CD4-positive, CD25-positive, alpha-beta regulatory T cell (primary cell): ENCODE results near the gene STAB2. TPM values are rescaled to one million over a fixed set of nuclear protein-coding genes. Genes with fewer than 3 reads are reported as not detected.
A peak's percentile ranks its signal among the peaks of the same experiment; 100 is the strongest.
"Not testable (repeated sequence)": the region's sequence is repeated elsewhere in the genome, so short reads cannot be mapped to it uniquely, and the experiment has no call there.

Experiments used
- ATAC-seq, 2 donors: fragments of 150-1000 bp; cut with Tn5 transposase; one replicate each; pipeline ENCODE4 v1.10.0; 2021; ENCODE audit warnings: low read depth in 2 of 2, moderate number of reproducible peaks in 2 of 2, moderate library complexity in 1 of 2
- DNase-seq, 3 donors: peaks; one replicate each; pipeline versions ENCODE4 v3.0.0 to v3.0.0-alpha.2; 2012 to 2022; ENCODE audit warnings: mixed read lengths in 1 of 3
- H3K27ac ChIP-seq: one replicate; pipeline ENCODE4 v1.7.0; 2013; ENCODE audit warnings: mild to moderate bottlenecking, low read length; ENCODE audit not compliant: insufficient read depth, poor library complexity, severe bottlenecking
- H3K27me3 ChIP-seq: one replicate; pipeline ENCODE4 v1.7.0; 2013; ENCODE audit warnings: low read length; ENCODE audit not compliant: control insufficient read depth, insufficient read depth
- H3K36me3 ChIP-seq: one replicate; pipeline ENCODE4 v1.7.0; 2013; ENCODE audit warnings: mild to moderate bottlenecking, low read length, moderate library complexity; ENCODE audit not compliant: control insufficient read depth, insufficient read depth
- H3K4me1 ChIP-seq: 2 replicates; pipeline ENCODE4 v1.7.0; 2013; ENCODE audit warnings: mild to moderate bottlenecking, low read length; ENCODE audit not compliant: insufficient read depth, control insufficient read depth, poor library complexity, severe bottlenecking
- H3K4me3 ChIP-seq: one replicate; pipeline ENCODE4 v1.7.0; 2013; ENCODE audit warnings: low read depth, mild to moderate bottlenecking, low read length, moderate library complexity
- H3K9me3 ChIP-seq, 2 experiments: 1 replicate in 1 of 2; 2 replicates in 1 of 2; pipeline ENCODE4 v1.7.0; 2013; ENCODE audit warnings: low read length in 2 of 2, mild to moderate bottlenecking in 1 of 2, moderate library complexity in 1 of 2; ENCODE audit not compliant: control insufficient read depth in 2 of 2
- H3K27ac Mint-ChIP-seq, 3 donors: one replicate each; pipeline ENCODE4 v1.8.0; 2020 to 2022; ENCODE audit warnings: mild to moderate bottlenecking in 3 of 3, mixed read lengths in 3 of 3, moderate library complexity in 2 of 3
- H3K27me3 Mint-ChIP-seq: one replicate; pipeline ENCODE4 v1.8.0; 2022; ENCODE audit warnings: mild to moderate bottlenecking, mixed read lengths
- H3K36me3 Mint-ChIP-seq: one replicate; pipeline ENCODE4 v1.8.0; 2020; ENCODE audit warnings: mixed read lengths
- H3K4me1 Mint-ChIP-seq, 4 donors: one replicate each; pipeline ENCODE4 v1.8.0; 2020 to 2022; ENCODE audit warnings: mixed read lengths in 4 of 4, mild to moderate bottlenecking in 1 of 4
- H3K4me3 Mint-ChIP-seq, 4 donors: one replicate each; pipeline ENCODE4 v1.8.0; 2020 to 2022; ENCODE audit warnings: mild to moderate bottlenecking in 4 of 4, mixed read lengths in 4 of 4, moderate library complexity in 3 of 4
- H3K9me3 Mint-ChIP-seq, 7 donors: one replicate each; pipeline ENCODE4 v1.8.0; 2020 to 2022; ENCODE audit warnings: mixed read lengths in 7 of 7, mild to moderate bottlenecking in 3 of 7, moderate library complexity in 2 of 7
- polyA plus RNA-seq, 4 donors: library from polyadenylated mRNA; unstranded; fragments of 300-500 nt; fragmentation: Illumina TruSeq; gene quantifications; one replicate each; pipeline ENCODE4 v1.2.3, GENCODE V29; 2021
- total RNA-seq: library from RNA; stranded (reverse); gene quantifications from one replicate; pipeline ENCODE4 v1.2.3, GENCODE V29; 2022

STAB2 gene
- total and polyA plus RNA-seq, 5 donors from 2014 or later: not detected

GRCh38 chr12:103809639-103810038 is 222.6 kb downstream of the STAB2 start:
- H3K4me1 ChIP-seq, H3K4me1 Mint-ChIP-seq: not testable (repeated sequence)
- peaks cover 30% of the 10 kb centered on the region for H3K36me3 Mint-ChIP-seq

GRCh38 chr12:103810111-103810510 is 223.0 kb downstream of the STAB2 start:
- H3K4me3 ChIP-seq: no peak overlapping the region
- Mint-ChIP-seq H3K27me3 (no peaks in the 10 kb centered on the region), H3K36me3 (peaks cover 33% of the 10 kb centered on the region), H3K27ac (no peak overlapping the region), H3K4me1 (no peaks in the 10 kb centered on the region), H3K9me3 (no peaks in the 10 kb centered on the region), H3K4me3 (no peak overlapping the region)
- no peaks in the 10 kb centered on the region for H3K9me3 ChIP-seq
- H3K4me1 ChIP-seq: no peaks in the 10 kb centered on the region
- DNase-seq (no peak), ATAC-seq (no peak)
- peaks cover 3% of the 10 kb centered on the region for H3K36me3 ChIP-seq
- H3K27ac ChIP-seq: no peak overlapping the region
- no peaks in the 10 kb centered on the region for H3K27me3 ChIP-seq

More at GRCh38 chr12:103809639-103810038, 222.6 kb downstream of the STAB2 start:
- not testable (repeated sequence) for H3K4me3 Mint-ChIP-seq, H3K9me3 Mint-ChIP-seq, H3K27me3 Mint-ChIP-seq, H3K27ac ChIP-seq, ATAC-seq, H3K27me3 ChIP-seq, H3K27ac Mint-ChIP-seq, H3K36me3 ChIP-seq, H3K4me3 ChIP-seq, DNase-seq, H3K9me3 ChIP-seq

DNA sequence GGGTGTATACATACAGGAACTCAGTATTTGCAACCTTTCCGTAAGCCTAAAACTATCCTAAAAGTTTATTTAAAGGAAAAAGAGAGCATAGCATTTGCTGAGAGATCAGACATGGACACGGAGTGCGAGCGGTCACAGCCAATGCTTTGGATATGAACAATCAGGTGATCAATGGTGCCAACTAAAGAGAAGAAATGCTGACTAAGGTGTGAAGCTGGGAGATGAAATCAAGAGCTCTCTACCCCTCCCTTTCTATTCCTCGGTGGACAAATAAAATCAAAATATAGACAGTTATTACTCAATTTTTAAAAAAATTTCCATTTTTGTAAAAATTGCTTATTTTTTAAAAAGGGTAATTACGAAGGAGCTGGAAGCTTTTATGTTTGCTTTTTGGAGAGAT is 224.7 kb downstream of the STAB2 start:
- Histone ChIP-seq H3K27me3 (no peaks in the 10 kb centered on the region), H3K27ac (no peak overlapping the region), H3K4me3 (no peak overlapping the region), H3K4me1 (no peaks in the 10 kb centered on the region), H3K9me3 (no peaks in the 10 kb centered on the region), H3K36me3 (peaks cover 3% of the 10 kb centered on the region)
- H3K27me3 Mint-ChIP-seq: no peaks in the 10 kb centered on the region
- DNase-seq (no peak), ATAC-seq (no peak)
- H3K4me1 Mint-ChIP-seq: no peaks in the 10 kb centered on the region
- H3K27ac Mint-ChIP-seq: no peak overlapping the region
- no peaks in the 10 kb centered on the region for H3K9me3 Mint-ChIP-seq
- H3K4me3 Mint-ChIP-seq: no peak overlapping the region
- peaks cover 26% of the 10 kb centered on the region for H3K36me3 Mint-ChIP-seq

DNA sequence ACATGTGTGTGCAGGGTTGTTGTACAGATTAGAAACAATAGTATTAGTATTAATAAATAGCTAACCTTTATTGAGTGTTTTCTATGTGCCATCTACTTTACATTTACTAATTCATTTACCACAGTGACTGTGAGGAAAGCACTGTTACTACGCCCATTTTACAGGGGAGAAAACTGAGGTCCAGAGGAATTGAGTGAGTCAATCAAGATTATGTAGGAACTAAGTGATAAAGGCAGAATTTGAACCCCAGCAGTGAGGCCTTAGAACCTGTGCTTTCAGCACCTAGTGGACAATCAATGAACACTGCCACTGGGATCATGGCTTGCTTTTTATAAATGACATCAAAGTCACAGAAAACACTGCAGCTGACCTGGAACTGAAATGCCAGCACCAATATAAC is 225.7 kb downstream of the STAB2 start:
- no peak overlapping the region for H3K27ac Mint-ChIP-seq

DNA sequence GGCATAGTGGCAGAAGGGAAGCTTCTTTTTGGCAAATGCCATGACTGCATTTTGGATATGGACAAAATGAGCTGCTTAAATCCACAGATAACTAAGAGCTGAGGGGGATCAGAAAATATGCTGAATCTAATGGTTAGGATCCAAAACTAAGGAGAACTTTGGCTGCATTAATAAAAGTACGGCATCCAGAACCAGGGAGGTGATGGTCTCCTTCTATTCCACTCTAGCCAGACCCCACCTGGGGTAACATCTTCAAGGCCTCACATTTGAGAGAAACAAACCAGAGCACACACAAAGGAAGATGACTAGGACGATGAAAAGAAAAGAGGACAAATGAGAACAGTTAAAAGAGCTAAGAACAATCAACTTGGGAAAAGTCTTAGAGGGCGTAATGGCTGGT is 226.4 kb downstream of the STAB2 start:
- Histone ChIP-seq H3K36me3 (peaks cover 3% of the 10 kb centered on the region), H3K4me3 (no peak overlapping the region), H3K4me1 (no peaks in the 10 kb centered on the region), H3K27me3 (no peaks in the 10 kb centered on the region), H3K9me3 (no peaks in the 10 kb centered on the region), H3K27ac (no peak overlapping the region)
- Mint-ChIP-seq H3K4me3 (no peak overlapping the region), H3K27me3 (no peaks in the 10 kb centered on the region), H3K36me3 (peaks cover 20% of the 10 kb centered on the region), H3K9me3 (no peaks in the 10 kb centered on the region), H3K27ac (no peak overlapping the region), H3K4me1 (peaks cover 0 to 2% (median 0%) of the 10 kb centered on the region in 4 donors)
- ATAC-seq (no peak), DNase-seq (no peak)

More for the DNA sequence above, 225.7 kb downstream of the STAB2 start:
- Histone ChIP-seq H3K36me3 (peaks cover 3% of the 10 kb centered on the region), H3K9me3 (no peaks in the 10 kb centered on the region), H3K27me3 (no peaks in the 10 kb centered on the region), H3K27ac (no peak overlapping the region), H3K4me3 (no peak overlapping the region), H3K4me1 (no peaks in the 10 kb centered on the region)
- H3K4me3 Mint-ChIP-seq: no peak overlapping the region
- ATAC-seq (no peak), DNase-seq (no peak)
- H3K4me1 Mint-ChIP-seq: peaks cover 0 to 2% (median 0%) of the 10 kb centered on the region in 4 donors
- peaks cover 24% of the 10 kb centered on the region for H3K36me3 Mint-ChIP-seq
- H3K27me3 Mint-ChIP-seq: no peaks in the 10 kb centered on the region
- H3K9me3 Mint-ChIP-seq: no peaks in the 10 kb centered on the region

- peak overlapping the region in 1 of 3 donors; percentile 45 for H3K27ac Mint-ChIP-seq
- no peaks in the 10 kb centered on the region for H3K27me3 ChIP-seq
- no peaks in the 10 kb centered on the region for H3K9me3 ChIP-seq
- no peak overlapping the region for H3K4me3 Mint-ChIP-seq
- H3K27me3 Mint-ChIP-seq: no peaks in the 10 kb centered on the region
- H3K4me3 ChIP-seq: no peak overlapping the region
- H3K4me1 ChIP-seq: no peaks in the 10 kb centered on the region
- ATAC-seq: no peak
- H3K36me3 Mint-ChIP-seq: peaks cover 20% of the 10 kb centered on the region
- H3K9me3 Mint-ChIP-seq: no peaks in the 10 kb centered on the region
- peaks cover 0 to 2% (median 0%) of the 10 kb centered on the region in 4 donors for H3K4me1 Mint-ChIP-seq
- H3K27ac ChIP-seq: no peak overlapping the region
- DNase-seq: no peak
- peaks cover 3% of the 10 kb centered on the region for H3K36me3 ChIP-seq
These were observed 226.9 kb downstream of the STAB2 start for GRCh38 chr12:103813949-103814348.

DNA sequence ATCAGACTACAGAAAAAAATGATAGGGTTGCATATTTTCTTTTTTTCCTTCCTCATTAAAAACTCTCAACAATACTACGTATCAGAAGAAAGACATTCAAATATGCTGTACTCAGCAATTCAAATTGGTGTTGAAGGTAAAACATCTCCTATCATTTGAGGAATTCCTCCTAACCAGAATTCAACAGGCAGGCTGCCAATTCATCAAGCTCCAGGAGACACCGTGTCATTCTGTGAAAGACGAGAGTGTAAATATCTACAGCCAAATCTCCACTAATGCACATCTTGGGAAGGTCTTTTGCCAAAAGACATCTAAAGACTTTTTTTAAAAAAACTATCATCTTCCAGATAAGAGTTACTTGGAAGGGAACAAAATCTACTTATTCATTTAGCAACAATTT is 227.4 kb downstream of the STAB2 start:
- no peaks in the 10 kb centered on the region for H3K9me3 Mint-ChIP-seq
- peak overlapping the region in 1 of 3 donors; percentile 45 for H3K27ac Mint-ChIP-seq
- H3K4me1 Mint-ChIP-seq: peaks cover 0 to 2% (median 0%) of the 10 kb centered on the region in 4 donors
- H3K4me3 Mint-ChIP-seq: no peak overlapping the region
- no peak overlapping the region for H3K27ac ChIP-seq
- peaks cover 20% of the 10 kb centered on the region for H3K36me3 Mint-ChIP-seq
- ATAC-seq (no peak), DNase-seq (no peak)
- peaks cover 3% of the 10 kb centered on the region for H3K36me3 ChIP-seq
- no peaks in the 10 kb centered on the region for H3K9me3 ChIP-seq
- H3K27me3 Mint-ChIP-seq: no peaks in the 10 kb centered on the region
- no peak overlapping the region for H3K4me3 ChIP-seq
- H3K4me1 ChIP-seq: no peaks in the 10 kb centered on the region
- no peaks in the 10 kb centered on the region for H3K27me3 ChIP-seq
